C4-2B (cell line): ENCODE data around the gene SYNGR3.
A peak's percentile ranks its signal among the peaks of the same experiment; 100 is the strongest.

Experiments used
- H3K27ac ChIP-seq: fragments of 450-650 bp; 2 replicates; pipeline ENCODE4 v1.5.1; 2017
- CTCF ChIP-seq: fragments of 450-650 bp; conservative IDR thresholded peaks from 2 replicates; pipeline ENCODE4 v1.5.1; 2017; ENCODE audit warnings: mild to moderate bottlenecking
- ZFX ChIP-seq: fragments of 450-650 bp; IDR thresholded peaks from 2 replicates; pipeline ENCODE4 v1.6.1; 2017

The SYNGR3 gene

GRCh38 chr16:1990351-1991134 is 773 bp downstream of the SYNGR3 start:
- TF ChIP-seq CTCF = no peak
- no peak for TF ChIP-seq ZFX
- peak overlapping the region; percentile 11; the same call in 1 of the 2 replicates for H3K27ac ChIP-seq

DNA sequence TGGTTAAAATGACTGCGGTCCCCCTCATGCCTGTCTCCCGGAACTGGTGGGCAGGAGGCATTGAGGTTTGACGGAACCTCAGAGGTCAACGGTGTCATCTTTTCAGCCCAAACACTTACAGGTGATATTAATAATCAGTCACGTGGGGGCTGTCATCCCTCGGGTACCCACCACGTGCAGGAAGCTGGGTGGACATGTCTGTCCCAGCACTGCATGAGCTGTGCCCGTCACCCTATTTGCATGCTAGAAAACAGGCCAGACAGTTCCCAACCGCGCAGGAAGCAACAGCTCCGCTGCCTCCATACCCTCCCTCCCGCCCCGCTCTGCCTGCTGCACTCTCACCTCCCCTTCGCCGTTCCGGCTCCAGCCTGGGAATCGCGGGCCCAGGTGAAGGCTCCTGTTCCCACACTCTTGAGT is 1.4 kb downstream of the SYNGR3 start:
- no peak overlapping the region for H3K27ac ChIP-seq
- TF ChIP-seq CTCF (no peak), ZFX (no peak)

DNA sequence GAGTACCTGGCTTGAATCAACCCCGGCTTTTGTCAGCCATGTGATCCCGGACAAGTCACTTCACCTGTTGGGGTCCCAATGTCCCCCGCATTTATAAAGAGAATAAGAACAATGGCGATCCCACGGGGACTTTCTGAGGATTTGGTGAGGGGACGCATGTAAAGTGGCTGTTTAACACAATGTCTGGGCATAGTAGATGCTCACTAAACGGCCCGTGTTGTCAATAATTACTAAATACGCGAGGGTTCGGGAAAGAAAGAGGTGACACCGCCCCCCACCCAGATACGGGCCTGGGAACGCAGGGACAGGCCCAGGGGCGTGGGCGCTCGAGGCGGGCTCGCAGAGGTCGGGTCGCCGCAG is 1.8 kb downstream of the SYNGR3 start:
- no peak overlapping the region for H3K27ac ChIP-seq
- TF ChIP-seq CTCF = no peak
- TF ChIP-seq ZFX = no peak

DNA sequence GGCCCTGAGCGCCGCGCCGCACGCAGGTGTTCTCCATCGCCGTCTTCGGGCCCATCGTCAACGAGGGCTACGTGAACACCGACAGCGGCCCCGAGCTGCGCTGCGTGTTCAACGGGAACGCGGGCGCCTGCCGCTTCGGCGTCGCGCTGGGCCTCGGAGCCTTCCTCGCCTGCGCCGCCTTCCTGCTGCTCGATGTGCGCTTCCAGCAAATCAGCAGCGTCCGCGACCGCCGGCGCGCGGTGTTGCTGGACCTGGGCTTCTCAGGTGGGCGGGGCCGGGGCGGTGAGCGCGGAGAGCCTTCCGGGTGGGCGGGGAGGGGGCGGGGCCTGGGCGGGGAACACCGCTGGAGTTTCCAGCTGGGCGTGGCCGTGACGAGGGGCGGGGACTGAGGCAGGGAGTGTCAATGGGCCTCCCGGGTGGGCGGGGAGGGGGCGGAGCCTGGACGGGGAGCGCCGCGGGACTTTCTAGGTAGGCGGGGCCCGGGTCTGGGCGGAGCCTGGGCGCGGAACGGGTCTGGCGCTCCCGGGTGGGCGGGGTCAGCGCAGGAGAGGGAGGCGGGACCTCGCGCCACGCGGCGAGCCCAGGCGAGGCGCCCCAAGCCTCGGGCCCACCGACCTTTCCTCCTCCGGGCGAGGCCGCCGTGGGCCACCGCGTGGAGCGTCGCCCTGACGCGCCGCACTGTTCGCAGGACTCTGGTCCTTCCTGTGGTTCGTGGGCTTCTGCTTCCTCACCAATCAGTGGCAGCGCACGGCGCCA is 2.4 kb downstream of the SYNGR3 start:
- TF ChIP-seq CTCF (no peak), ZFX (no peak)

GRCh38 chr16:1992704-1993317 is 3.0 kb downstream of the SYNGR3 start:
- no peak for TF ChIP-seq ZFX
- TF ChIP-seq CTCF = no peak
- H3K27ac ChIP-seq = peak overlapping the region; percentile 0; the same call in 1 of the 2 replicates

More for the DNA sequence above, 2.4 kb downstream of the SYNGR3 start:
- peak overlapping the region; percentile 0; the same call in 1 of the 2 replicates for H3K27ac ChIP-seq

- H3K27ac ChIP-seq = peak overlapping the region; percentile 0; the same call in 1 of the 2 replicates
- TF ChIP-seq ZFX = no peak
- TF ChIP-seq CTCF = no peak
Measured at GRCh38 chr16:1993731-1994131, 4.0 kb downstream of the SYNGR3 start.
